ENCODE measurements around the gene TREH. TPM values are rescaled to one million over a fixed set of nuclear protein-coding genes. Genes with fewer than 3 reads are reported as not detected.

The TREH gene
- total RNA-seq, 1 experiment from 2014 or later: 0.15 TPM

DNA sequence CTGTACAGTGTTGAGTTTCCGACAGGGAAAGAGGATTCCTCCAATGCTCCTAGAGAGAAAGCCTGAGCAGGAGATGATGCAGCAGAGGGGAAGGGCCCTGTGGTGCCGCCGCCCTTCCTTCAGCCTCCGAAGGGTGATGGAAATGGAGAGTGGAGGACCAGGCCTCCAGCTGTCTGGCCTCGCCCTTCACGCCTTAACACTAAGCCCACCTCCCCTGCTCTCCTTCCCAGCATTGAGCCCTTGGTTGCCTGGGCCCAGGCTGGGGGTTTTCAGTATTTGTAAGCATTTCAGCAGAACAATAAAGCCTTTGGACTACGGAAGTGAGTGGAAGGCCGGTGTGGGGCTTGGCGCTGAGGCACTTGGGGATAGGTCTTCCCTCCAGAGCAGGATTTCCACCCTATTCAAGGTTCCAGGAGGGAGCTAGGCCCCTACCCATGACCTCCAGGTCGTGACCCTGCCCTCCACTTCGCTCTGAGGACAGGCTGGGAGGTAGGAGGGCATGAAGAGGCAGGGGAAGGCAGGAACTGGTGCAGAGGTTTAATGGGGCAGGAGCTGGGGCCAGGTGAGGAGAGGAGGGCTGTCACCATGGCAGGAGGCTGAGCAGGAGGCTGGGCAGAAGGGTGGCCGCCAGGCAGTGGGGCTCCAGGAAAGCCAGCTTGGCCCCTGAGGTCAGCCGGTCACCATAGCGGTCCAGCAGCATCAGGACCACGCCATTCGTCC, 21.6 kb downstream of the TREH start:
- Histone ChIP-seq H3K4me1 (ENCODE audit: control insufficient read depth in 1 of 2, insufficient read depth in 2 of 2, low read length in 2 of 2) (peaks cover 7 to 16% of the 10 kb centered on the region in 2 experiments; a peak in 3 of 4 replicates), H3K4me3 (replicated peaks in 1 of 2; ENCODE audit: low read depth in 1 of 2, low read length in 2 of 2) (no peak overlapping the region), H3K27me3 (ENCODE audit: insufficient read depth, low read length) (no peaks in the 10 kb centered on the region), H3K79me2 (ENCODE audit: insufficient read depth, low read length) (no peaks in the 10 kb centered on the region), H3K9me2 (ENCODE audit: insufficient read depth) (no peaks in the 10 kb centered on the region), H2AFZ (ENCODE audit: low read depth, low read length, poor library complexity, severe bottlenecking) (no peak overlapping the region), H4K20me1 (ENCODE audit: insufficient read depth) (no peaks in the 10 kb centered on the region), H3K36me3 (ENCODE audit: control insufficient read depth in 1 of 2, insufficient read depth in 2 of 2, low read length in 2 of 2) (peaks cover 3 to 4% of the 10 kb centered on the region in 2 experiments; a peak in 2 of 4 replicates), H3K4me2 (ENCODE audit: low read length) (no peak overlapping the region), H3K27ac (ENCODE audit: low read depth, low read length) (no peak overlapping the region; the same call in 1 of the 2 replicates), H3K9ac (ENCODE audit: low read length) (no peak overlapping the region), H3K9me3 (ENCODE audit: control insufficient read depth in 1 of 2, insufficient read depth in 1 of 2, low read depth in 1 of 2, low read length in 2 of 2) (no peaks in the 10 kb centered on the region)
- ATAC-seq (no peak), DNase-seq (ENCODE audit: low read depth, low spot score) (no peak)
- TF ChIP-seq YY1 (IDR thresholded peaks at IDR 0.05; ENCODE audit: extremely low read depth, insufficient replicate concordance, low read depth, low read length): no peak
- no peak for TF ChIP-seq CEBPB (IDR thresholded peaks at IDR 0.05; ENCODE audit: low read depth)
- TF ChIP-seq EZH2phosphoT487 (IDR thresholded peaks at IDR 0.05; ENCODE audit: borderline replicate concordance): no peak
- RAD21 ChIA-PET (ENCODE audit: low non-redundant PET in 1 of 2, low total read pairs in 2 of 2, uncharacterized antibody in 2 of 2, unreplicated experiment in 2 of 2): interaction anchor here in 1 of 2 experiments (0.6 kb wide), 1 partner anchor 32 kb away, joined by 8 read pairs; no protein-coding TSS in a partner anchor
- POLR2A ChIA-PET: no interaction called here
- CTCF ChIA-PET: interaction anchor here (0.8 to 1.6 kb wide), 4 partner anchors 23 to 63 kb away, joined by 3 to 5 read pairs (median 4); partner anchors contain the start of gene PHLDB1
- no TSS peak for BruUV-seq (replicated peaks)
- intact Hi-C loops (cut with micrococcal nuclease): loop anchor here (2.0 kb wide), 1 partner anchor 51 kb away; the partner anchor contains the start of gene PHLDB1

DNA sequence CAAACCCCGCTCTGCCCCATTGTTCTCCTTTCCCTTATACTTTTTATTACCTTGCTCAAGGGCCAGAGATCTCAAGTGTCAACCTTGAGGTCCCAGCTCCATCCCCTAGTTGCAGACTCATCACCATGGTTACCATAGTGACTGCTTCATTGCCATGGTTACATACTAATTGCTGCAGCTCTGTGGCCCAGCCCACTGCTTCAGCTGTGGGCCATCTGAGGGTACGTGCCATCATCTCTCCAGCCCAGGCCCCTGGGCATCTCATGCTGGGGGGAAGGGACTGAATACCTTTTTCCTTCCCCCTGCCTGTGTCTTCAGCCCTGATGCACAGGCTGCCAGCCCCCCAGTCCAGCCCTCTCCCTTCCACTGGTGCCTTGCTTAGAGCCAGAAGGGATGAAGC, 22.2 kb downstream of the TREH start:
- H3K36me3 ChIP-seq (ENCODE audit: control insufficient read depth in 1 of 2, insufficient read depth in 2 of 2, low read length in 2 of 2): peaks cover 3 to 4% of the 10 kb centered on the region in 2 experiments; a peak in 2 of 4 replicates
- H3K27me3 ChIP-seq (ENCODE audit: insufficient read depth, low read length): no peaks in the 10 kb centered on the region
- no peaks in the 10 kb centered on the region for H3K79me2 ChIP-seq (ENCODE audit: insufficient read depth, low read length)
- intact Hi-C loops (cut with micrococcal nuclease): no loop called here
- no peak overlapping the region for H3K4me3 ChIP-seq (replicated peaks in 1 of 2; ENCODE audit: low read depth in 1 of 2, low read length in 2 of 2)
- no peak for ATAC-seq
- H3K9ac ChIP-seq (ENCODE audit: low read length): no peak overlapping the region
- H3K4me1 ChIP-seq (ENCODE audit: control insufficient read depth in 1 of 2, insufficient read depth in 2 of 2, low read length in 2 of 2): peaks cover 7 to 16% of the 10 kb centered on the region in 2 experiments; a peak in 3 of 4 replicates
- H3K4me2 ChIP-seq (ENCODE audit: low read length): no peak overlapping the region
- TF ChIP-seq ELF1 (IDR thresholded peaks at IDR 0.05; ENCODE audit: borderline replicate concordance, low read depth): no peak
- TF ChIP-seq EZH2 (IDR thresholded peaks at IDR 0.05): no peak
- TF ChIP-seq POLR2A (IDR thresholded peaks at IDR 0.05; ENCODE audit: borderline replicate concordance, extremely low read depth, insufficient read depth, insufficient read length): no peak
- TF ChIP-seq FOSL1 (IDR thresholded peaks at IDR 0.05; ENCODE audit: low read depth): no peak
- no peak for TF ChIP-seq SIN3A (IDR thresholded peaks at IDR 0.05; ENCODE audit: low read depth)
- TF ChIP-seq SP1 (IDR thresholded peaks at IDR 0.05; ENCODE audit: low read depth): no peak
- TF ChIP-seq JUND (IDR thresholded peaks at IDR 0.05): no peak
- TF ChIP-seq, protein P1, sequence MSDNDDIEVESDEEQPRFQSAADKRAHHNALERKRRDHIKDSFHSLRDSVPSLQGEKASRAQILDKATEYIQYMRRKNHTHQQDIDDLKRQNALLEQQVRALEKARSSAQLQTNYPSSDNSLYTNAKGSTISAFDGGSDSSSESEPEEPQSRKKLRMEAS (IDR thresholded peaks at IDR 0.05): no peak
- no peak for DNase-seq (ENCODE audit: low read depth, low spot score)
- CTCF ChIA-PET: interaction anchor here (0.8 kb wide), 1 partner anchor 62 kb away, joined by 4 read pairs; no protein-coding TSS in a partner anchor
- H2AFZ ChIP-seq (ENCODE audit: low read depth, low read length, poor library complexity, severe bottlenecking): no peak overlapping the region
- no peak overlapping the region for H3K27ac ChIP-seq (ENCODE audit: low read depth, low read length)
- POLR2A ChIA-PET: interaction anchor here (0.6 kb wide), 1 partner anchor 11 kb away, joined by 3 read pairs; no protein-coding TSS in a partner anchor
- no TSS peak for BruUV-seq (replicated peaks)
- no peaks in the 10 kb centered on the region for H4K20me1 ChIP-seq (ENCODE audit: insufficient read depth)
- RAD21 ChIA-PET (ENCODE audit: low non-redundant PET in 1 of 2, low total read pairs in 2 of 2, uncharacterized antibody in 2 of 2, unreplicated experiment in 2 of 2): no interaction called here
- H3K9me3 ChIP-seq (ENCODE audit: control insufficient read depth in 1 of 2, insufficient read depth in 1 of 2, low read depth in 1 of 2, low read length in 2 of 2): no peaks in the 10 kb centered on the region
- no peaks in the 10 kb centered on the region for H3K9me2 ChIP-seq (ENCODE audit: insufficient read depth)
